ENCODE results near the gene NPLOC4.

GRCh38 chr17:81520021-81520901 is 116.7 kb downstream of the NPLOC4 start:
- TF ChIP-seq ZNF768 (CRISPR knock-in tag; IDR thresholded peaks at IDR 0.05) (no peak), DRAP1 (CRISPR knock-in tag; IDR thresholded peaks at IDR 0.05) (no peak), TEAD2 (CRISPR knock-in tag; IDR thresholded peaks at IDR 0.05) (no peak), CTCF (CRISPR knock-in tag; IDR thresholded peaks at IDR 0.05) (no peak)

Measured in HepG2 (cell line).